IPS DF 6.9 (cell line): Measurements from ENCODE around the gene ADNP2.

Experiments
- DNase-seq: peaks from one replicate; pipeline ENCODE4 v3.0.0-alpha.2; 2013; ENCODE audit warnings: low read depth, low spot score
- H3K27ac ChIP-seq: one replicate; pipeline ENCODE4 v1.5.1; 2013; ENCODE audit warnings: low read length, control low read depth
- H3K27me3 ChIP-seq: 2 replicates; pipeline ENCODE4 v1.6.1; 2013; ENCODE audit warnings: mild to moderate bottlenecking, low read length; ENCODE audit not compliant: control insufficient read depth, insufficient read depth
- H3K36me3 ChIP-seq: 2 replicates; pipeline ENCODE4 v1.6.1; 2013; ENCODE audit warnings: low read length; ENCODE audit not compliant: control insufficient read depth, insufficient read depth
- H3K4me1 ChIP-seq: 2 replicates; pipeline ENCODE4 v1.6.1; 2013; ENCODE audit warnings: low read length; ENCODE audit not compliant: control insufficient read depth, insufficient read depth
- H3K4me3 ChIP-seq: 2 replicates; pipeline ENCODE4 v1.5.1; 2013; ENCODE audit warnings: mild to moderate bottlenecking, low read length
- H3K9me3 ChIP-seq: 2 replicates; pipeline ENCODE4 v1.6.1; 2013; ENCODE audit warnings: low read length, inconsistent platforms; ENCODE audit not compliant: control insufficient read depth, insufficient read depth
- WGBS: extraction: QIAGEN DNeasy Blood & Tissue Kit; methylation state at CpG from one replicate; pipeline ENCODE4 v1.1.7; 2013; ENCODE audit warnings: mixed read lengths, missing lambda C conversion rate; ENCODE audit not compliant: insufficient read length, insufficient coverage; 5-methylcytosine and 5-hydroxymethylcytosine counted together

Gene ADNP2

DNA sequence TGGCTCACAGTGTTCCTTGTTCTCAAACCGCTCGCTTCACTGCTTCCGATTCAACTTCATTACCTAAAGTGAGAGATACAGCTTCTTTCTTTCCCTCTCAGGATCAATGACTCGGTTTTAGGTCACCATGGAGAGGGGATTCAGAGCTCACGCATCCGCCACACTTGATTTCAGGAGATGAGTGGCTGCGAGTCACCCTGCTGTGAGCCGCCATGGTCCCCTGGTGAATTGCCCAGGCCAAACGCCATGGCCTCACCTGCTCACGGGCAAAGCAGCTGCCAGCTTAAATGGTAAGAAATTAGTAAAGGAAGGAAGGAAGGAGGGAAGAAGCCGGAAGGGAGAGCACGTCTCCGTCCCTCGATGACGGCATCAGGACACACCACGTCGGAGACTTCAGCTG lies 60.5 kb downstream of the ADNP2 start:
- no peak overlapping the region for H3K27ac ChIP-seq
- DNase-seq, result no peak
- H3K36me3 ChIP-seq, result no peaks in the 10 kb centered on the region
- no peaks in the 10 kb centered on the region for H3K4me1 ChIP-seq
- no CpG with 5 or more reads among the region's 17 CpGs for WGBS
- H3K9me3 ChIP-seq, result no peaks in the 10 kb centered on the region
- H3K4me3 ChIP-seq, result no peak overlapping the region
- no peaks in the 10 kb centered on the region for H3K27me3 ChIP-seq

DNA sequence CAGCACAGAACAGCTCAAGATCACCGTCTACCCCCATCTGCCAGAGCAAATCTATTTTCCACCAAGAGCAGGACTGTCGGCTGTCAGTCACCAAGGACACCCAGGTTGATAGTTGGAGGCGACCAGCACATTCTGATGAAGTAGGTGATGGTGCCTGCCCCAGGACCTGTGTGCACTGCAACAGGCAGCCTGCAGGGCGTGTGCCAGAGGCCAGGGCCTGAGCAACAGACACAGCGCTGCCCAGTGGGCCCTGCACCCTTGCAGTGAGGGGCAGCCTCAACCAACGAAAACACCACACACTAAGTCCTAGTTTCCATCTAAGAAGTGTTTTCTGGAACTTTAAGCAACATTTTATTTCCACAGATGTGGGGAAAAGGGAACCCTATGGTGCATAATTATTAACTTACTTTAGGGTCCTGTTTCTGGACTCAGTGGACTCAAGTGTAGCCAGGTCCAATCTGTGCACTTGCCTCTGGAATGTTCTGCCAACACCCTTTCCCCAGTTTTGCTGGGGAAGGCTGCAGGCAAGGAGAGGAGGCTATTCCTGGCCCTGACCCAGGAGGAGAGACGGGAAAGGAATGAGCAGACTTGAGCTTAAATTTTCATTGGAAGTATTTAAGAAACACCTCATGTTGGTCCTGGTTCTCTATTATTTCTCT lies 61.5 kb downstream of the ADNP2 start:
- H3K27me3 ChIP-seq, result no peaks in the 10 kb centered on the region
- no CpG with 5 or more reads among the region's 7 CpGs for WGBS
- H3K36me3 ChIP-seq, result no peaks in the 10 kb centered on the region
- H3K9me3 ChIP-seq, result no peaks in the 10 kb centered on the region
- H3K27ac ChIP-seq, result no peak overlapping the region
- H3K4me1 ChIP-seq, result no peaks in the 10 kb centered on the region
- DNase-seq, result no peak
- H3K4me3 ChIP-seq, result no peak overlapping the region

DNA sequence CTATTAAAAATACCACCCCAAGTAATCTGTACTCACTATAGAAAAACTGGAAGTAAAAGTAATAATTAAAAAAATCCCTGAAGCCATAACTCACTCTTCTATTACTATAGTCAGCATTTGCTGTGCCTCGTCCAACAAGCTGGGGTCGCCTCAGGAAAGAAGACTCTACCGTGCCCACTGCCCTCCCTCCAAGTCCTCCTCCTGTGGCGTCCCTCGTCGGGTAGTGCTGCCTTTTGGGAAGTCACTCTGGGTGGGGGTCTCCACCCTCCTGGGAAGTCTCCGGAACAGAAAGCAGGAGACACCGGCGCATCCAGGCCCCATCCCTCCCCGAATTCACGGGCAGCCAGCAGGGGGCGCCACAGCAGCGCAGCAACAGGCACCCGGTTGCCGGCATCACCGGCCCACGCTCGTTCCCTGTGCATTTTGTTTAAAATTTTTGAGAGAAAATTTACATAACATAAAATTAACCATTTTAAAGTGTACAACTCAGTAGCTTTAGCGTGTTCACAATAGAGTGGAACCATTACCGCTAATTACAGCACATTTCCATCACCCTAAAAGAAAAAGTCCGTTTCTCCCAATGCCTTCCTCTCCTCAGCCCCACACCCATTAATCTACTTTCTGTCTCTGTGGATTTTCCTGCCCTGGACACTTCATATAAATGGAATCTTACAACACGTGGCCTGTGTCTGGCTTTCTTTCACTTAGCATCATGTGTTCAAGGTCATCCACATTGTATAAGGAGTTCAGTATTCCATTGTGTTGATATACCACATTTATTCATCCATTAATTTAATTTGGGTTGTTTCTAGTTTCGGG lies 62.2 kb downstream of the ADNP2 start:
- peak; percentile 18 for DNase-seq

DNA sequence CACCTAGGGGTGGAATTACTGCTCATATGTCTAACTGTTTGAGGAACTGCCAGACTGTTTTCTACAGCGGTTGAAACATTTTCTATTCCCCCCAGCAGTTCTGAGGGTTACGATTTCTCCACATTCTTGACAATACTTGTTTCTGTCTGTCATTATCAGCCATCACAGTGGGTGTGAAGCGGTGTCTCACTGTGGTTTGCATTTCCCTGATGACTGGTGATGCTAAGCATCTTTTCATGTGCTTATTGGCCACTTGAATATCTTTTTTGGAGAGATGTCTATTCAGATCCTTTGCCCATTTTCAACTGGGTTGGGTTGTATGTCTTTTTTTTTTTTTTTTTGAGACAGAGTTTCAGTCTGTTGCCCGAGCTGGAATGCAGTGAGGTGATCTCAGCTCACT lies 63.0 kb downstream of the ADNP2 start:
- no peak overlapping the region for H3K4me3 ChIP-seq
- H3K27ac ChIP-seq, result no peak overlapping the region
- no peaks in the 10 kb centered on the region for H3K27me3 ChIP-seq
- no CpG with 5 or more reads among the region's 4 CpGs for WGBS
- no peaks in the 10 kb centered on the region for H3K36me3 ChIP-seq
- no peaks in the 10 kb centered on the region for H3K9me3 ChIP-seq
- DNase-seq, result no peak
- H3K4me1 ChIP-seq, result no peaks in the 10 kb centered on the region

More for the DNA sequence above, 62.2 kb downstream of the ADNP2 start:
- Histone ChIP-seq H3K36me3 (no peaks in the 10 kb centered on the region), H3K4me1 (no peaks in the 10 kb centered on the region), H3K27ac (no peak overlapping the region), H3K4me3 (no peak overlapping the region), H3K27me3 (no peaks in the 10 kb centered on the region), H3K9me3 (no peaks in the 10 kb centered on the region)
- WGBS, result no CpG with 5 or more reads among the region's 23 CpGs

DNA sequence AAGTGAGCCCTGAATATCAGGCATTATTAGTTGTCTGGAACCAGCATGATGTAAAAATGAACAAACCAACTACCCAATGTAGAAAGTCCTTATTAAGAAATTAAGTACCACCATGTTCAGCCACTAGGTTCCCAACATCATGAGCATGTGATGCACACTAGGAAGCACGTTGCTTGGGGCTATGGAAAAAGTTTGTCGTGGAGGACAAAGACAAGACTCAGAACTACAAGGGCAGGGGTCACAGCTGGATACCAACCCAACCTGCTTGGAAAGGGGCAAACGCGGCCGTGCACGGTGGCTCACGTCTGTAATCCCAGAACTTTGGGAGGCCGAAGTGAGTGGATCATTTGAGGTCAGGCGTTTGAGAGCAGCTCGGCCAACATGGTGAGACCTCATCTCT lies 64.0 kb downstream of the ADNP2 start:
- Histone ChIP-seq H3K4me3 (no peak overlapping the region), H3K27ac (no peak overlapping the region), H3K36me3 (no peaks in the 10 kb centered on the region), H3K4me1 (no peaks in the 10 kb centered on the region), H3K9me3 (no peaks in the 10 kb centered on the region), H3K27me3 (no peaks in the 10 kb centered on the region)
- no peak for DNase-seq
- WGBS, result no CpG with 5 or more reads among the region's 10 CpGs

DNA sequence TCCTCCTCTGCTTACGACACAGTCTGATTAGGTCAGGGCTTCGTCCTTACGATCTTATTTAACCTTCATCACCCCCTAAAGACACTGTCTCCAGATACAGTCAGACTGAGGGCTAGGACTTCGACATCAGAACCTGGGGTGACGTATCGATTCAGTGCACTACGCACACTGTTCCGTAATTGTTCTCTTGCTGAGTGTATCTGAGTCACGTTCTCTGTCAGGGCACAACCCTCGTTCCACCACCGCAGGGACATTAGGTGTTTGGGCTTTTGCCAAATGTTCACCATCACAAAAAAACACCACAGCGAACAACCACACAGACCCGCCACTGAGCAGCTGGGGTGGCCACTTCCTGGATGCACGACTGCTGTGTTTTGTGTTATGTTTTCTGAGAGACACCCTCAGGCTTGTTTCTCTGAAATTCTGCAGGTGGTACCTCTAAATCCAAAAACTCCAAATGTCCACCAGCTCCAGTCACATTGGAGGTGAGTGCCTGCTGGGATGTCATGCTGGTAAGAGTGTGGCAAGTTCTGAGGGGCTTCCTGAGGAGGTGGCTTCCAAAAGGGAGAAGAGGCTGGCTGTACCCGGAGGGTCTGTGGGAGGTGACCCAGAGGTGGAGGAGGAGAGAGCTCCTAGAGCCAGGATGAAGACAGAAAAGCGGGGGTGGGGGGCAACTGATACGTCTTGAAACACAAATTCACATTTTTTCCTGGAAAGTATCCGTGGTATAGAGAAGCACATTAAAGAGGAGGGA lies 66.6 kb downstream of the ADNP2 start:
- Histone ChIP-seq H3K4me1 (no peaks in the 10 kb centered on the region), H3K27ac (no peak overlapping the region), H3K9me3 (no peaks in the 10 kb centered on the region), H3K4me3 (no peak overlapping the region), H3K36me3 (no peaks in the 10 kb centered on the region), H3K27me3 (no peaks in the 10 kb centered on the region)
- no CpG with 5 or more reads among the region's 18 CpGs for WGBS
- DNase-seq, result no peak

DNA sequence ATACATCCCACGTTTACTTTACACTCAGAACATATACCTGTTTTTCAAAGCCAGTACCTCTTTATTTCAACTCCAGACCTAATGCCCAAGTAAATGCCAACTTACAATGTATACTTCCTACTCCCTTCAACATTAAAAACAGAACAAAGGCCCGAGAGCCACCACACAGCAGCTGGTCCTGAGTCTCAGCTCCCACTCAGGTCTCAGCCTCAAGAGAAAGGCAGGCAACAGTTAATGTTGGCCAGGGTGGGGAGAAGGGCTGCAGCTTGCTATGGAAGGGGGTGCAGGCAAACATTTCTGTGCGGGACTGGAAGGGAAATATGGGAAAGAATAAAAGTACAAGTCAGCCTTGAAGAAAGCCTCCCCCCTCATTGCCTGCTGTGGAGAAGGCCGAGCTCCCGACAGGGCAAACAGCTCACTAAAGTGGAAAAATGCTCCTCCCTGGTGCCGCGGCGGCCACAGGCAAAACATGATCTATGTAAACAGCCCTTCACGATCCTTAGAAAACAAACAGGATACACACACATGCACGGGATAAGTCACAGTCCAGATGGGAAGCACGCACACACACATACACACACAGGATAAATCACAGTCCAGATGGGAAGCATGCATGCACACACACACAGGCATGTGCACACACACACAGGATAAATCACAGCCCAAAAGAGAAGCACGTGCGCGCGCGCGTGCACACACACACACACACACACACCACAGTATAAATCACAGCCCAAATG lies 67.4 kb downstream of the ADNP2 start:
- DNase-seq, result no peak

DNA sequence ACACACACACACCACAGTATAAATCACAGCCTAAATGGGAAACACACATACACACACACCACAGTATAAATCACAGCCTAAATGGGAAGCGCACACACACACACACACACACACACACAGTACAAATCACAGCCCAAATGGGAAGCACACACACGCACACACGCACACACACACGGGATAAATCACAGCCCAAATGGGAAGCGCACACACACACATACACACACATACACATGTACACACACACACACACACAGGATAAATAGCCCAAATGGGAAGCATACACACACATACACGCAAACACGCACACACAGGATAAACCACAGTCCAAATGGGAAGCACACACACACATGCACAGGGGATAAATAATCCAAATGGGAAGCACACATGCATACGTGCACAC lies 68.1 kb downstream of the ADNP2 start:
- peaks cover 1% of the 10 kb centered on the region; the same call in 1 of the 2 replicates for H3K4me1 ChIP-seq
- WGBS, result no CpG with 5 or more reads among the region's 8 CpGs
- no peak for DNase-seq
- H3K4me3 ChIP-seq, result no peak overlapping the region
- H3K9me3 ChIP-seq, result no peaks in the 10 kb centered on the region
- no peaks in the 10 kb centered on the region for H3K27me3 ChIP-seq
- H3K36me3 ChIP-seq, result no peaks in the 10 kb centered on the region
- H3K27ac ChIP-seq, result no peak overlapping the region

More for the DNA sequence above, 67.4 kb downstream of the ADNP2 start:
- H3K9me3 ChIP-seq, result no peaks in the 10 kb centered on the region
- H3K4me1 ChIP-seq, result no peaks in the 10 kb centered on the region; the same call in 1 of the 2 replicates
- H3K36me3 ChIP-seq, result no peaks in the 10 kb centered on the region
- H3K4me3 ChIP-seq, result no peak overlapping the region
- H3K27me3 ChIP-seq, result no peaks in the 10 kb centered on the region
- H3K27ac ChIP-seq, result no peak overlapping the region
- WGBS, result no CpG with 5 or more reads among the region's 17 CpGs

DNA sequence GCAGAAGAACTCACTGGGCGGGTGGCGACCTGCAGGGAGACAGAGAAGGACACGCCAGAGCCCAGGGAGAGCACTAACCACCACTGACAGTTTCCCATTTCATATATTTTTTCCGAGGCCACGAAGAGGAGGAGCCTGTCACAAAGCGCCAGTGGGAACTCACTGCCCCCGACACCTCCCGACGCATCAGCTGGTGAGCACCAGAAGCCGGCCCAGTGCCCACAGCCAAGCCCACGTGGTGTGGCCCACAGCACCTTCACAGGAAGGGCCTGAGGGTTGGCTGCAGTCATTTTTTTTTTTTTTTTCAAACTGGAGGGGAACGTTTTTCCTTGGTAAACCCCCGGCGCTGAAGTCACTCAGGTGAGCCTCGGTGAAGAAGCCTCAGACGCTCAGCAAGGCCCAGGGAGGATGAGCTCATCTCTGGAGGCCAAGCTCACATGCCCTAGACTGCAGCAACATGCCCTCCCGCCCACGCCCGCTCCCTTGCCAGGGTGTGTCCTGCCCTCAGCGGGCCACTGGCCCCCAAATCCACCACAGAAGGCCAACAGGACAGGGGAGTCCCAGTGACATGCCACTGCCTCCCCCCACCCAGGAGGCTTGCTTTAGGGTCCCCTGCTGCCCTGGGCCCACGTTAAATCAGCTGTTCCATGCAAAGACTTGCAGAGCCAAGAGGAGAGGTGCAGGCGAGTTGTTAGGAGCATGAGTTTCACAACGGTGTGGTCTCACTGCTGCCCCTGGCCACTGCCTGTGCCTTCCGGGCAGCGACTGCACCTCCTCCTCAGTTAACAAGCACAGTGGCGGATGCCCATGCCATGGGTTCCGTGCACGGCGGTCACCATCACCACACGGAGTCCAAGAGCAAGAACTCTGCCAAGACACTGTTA lies 70.1 kb downstream of the ADNP2 start:
- Histone ChIP-seq H3K36me3 (no peaks in the 10 kb centered on the region), H3K9me3 (no peaks in the 10 kb centered on the region), H3K27me3 (no peaks in the 10 kb centered on the region), H3K4me1 (peaks cover 2% of the 10 kb centered on the region; the same call in 1 of the 2 replicates), H3K4me3 (no peak overlapping the region), H3K27ac (no peak overlapping the region)
- no peak for DNase-seq
- WGBS, result no CpG with 5 or more reads among the region's 30 CpGs
